HG02852 (cell line): ENCODE data around the gene EPHA2.

Experiments used
- ATAC-seq: cut with Tn5 transposase; IDR thresholded peaks from one replicate; pipeline ENCODE4 v1.9.1; 2021; ENCODE audit warnings: mild to moderate bottlenecking, moderate library complexity; ENCODE audit not compliant: unreplicated experiment

Gene EPHA2

GRCh38 chr1:16101623-16102022 lies 54.2 kb downstream of the EPHA2 start:
- ATAC-seq: no peak

- ATAC-seq: no peak
These were observed 56.5 kb downstream of the EPHA2 start for GRCh38 chr1:16099412-16099811.

DNA sequence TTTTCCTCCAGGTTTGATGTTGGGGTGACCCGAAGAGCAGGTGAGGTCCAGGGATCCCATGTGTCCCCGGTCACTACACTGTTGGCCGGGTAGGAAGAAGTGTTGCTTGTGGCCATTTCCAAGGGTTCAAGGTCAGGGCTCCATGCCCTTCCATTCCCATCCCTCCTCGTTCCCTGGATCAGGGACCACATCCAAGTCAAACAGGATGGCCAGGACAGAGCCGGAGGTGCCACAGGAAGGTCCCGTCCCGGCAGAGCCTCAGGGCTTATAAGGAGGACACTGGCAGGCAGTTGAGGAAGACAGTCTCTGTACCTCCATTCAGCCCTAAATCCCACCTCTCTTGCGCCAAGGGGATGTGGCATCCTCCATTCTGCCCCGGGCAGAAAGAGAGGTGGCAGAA lies 60.4 kb downstream of the EPHA2 start:
- no peak for ATAC-seq

- ATAC-seq: no peak
These were observed 61.3 kb downstream of the EPHA2 start for GRCh38 chr1:16094453-16095158.

DNA sequence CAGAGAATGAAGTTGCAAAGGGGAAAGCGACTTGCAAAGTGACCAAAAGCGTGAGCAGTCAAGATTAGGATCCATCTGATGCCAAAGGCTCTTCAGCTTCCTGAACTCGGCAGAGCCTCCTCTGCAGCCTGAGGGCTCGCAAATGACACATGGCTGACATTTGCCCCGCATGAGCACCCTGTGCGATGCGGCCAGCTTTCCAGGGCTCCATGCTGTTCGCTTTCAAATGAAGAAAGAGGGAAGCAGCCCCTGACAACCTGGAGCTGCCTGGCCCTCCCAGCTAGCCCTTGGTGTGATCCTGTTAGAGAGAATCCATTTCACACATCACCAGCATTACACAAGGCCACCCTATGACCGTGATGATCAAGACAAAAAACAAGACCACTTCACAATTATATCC lies 62.3 kb downstream of the EPHA2 start:
- ATAC-seq: no peak

- no peak for ATAC-seq
These were observed 62.9 kb downstream of the EPHA2 start for GRCh38 chr1:16092923-16093511.

- ATAC-seq: no peak
These were observed 63.6 kb downstream of the EPHA2 start for GRCh38 chr1:16092097-16092922.

GRCh38 chr1:16091296-16091695 lies 64.6 kb downstream of the EPHA2 start:
- no peak for ATAC-seq

- ATAC-seq: no peak
These were observed 65.6 kb downstream of the EPHA2 start for GRCh38 chr1:16090076-16090826.

DNA sequence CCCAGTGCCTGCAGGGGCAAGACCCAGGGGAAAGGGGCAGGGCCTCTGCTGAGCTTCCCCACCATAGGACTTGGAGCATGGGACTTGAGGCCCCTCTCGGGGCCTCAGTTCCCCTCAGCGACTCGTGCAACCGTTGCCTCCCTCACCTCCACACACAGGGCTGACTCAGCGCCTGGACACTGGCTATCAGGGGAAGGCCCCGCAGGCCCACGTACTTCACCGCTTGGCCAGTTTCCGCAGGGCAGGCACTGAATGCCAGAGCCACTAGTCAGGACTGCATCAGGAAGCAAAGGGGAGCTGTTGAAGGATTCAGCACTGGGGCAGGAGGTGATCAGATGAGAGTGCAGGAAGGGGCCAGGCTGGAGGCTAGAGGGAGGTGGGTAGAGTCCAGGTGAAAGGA lies 66.9 kb downstream of the EPHA2 start:
- ATAC-seq: no peak

DNA sequence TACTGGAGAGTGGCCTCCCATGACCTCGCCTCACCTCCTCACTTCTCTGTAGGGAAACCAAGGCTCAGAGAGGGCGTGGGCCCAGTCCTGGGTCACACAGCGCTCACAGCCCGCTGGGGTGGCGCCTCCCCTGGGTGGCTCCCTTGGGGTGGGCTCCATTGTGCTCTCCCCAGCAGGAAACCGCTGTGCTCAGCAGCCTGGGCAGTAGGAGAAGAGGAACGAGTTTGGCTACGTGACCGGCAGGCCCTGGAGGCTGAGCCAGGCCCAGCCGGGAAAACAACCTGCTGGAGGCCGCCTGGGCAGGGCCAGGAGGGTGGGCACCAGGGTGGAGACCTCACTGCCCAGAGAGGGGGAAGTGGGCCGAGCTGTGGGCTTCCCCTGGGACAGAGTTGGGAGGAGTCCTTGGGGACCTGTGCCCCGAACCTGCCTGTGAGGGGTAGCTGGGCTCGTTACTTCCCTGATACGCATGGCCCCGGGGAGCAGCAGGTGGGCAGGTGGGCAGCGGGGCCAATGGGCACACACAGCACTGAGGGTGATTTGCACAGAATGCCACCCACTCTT lies 67.4 kb downstream of the EPHA2 start:
- ATAC-seq: no peak

DNA sequence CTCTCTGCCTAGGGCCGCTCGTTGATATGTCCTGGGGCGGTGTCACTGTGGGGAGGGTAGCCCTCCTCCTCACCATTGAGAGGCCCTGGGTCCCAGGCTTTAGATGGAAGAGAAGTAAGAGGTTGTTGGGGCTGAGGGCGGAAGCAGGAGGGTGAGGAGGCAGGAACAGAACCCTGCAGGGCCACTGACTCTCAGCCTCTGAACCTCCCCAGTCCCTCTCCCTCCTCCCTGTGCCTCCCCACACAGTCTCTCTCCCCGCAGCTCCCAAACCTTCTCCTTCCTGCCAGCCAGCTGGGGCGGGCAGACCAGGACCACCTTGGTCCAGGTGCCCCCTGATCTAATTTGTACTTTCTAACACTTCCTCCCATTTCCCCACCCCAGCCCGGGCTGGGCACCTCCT lies 68.1 kb downstream of the EPHA2 start:
- no peak for ATAC-seq

DNA sequence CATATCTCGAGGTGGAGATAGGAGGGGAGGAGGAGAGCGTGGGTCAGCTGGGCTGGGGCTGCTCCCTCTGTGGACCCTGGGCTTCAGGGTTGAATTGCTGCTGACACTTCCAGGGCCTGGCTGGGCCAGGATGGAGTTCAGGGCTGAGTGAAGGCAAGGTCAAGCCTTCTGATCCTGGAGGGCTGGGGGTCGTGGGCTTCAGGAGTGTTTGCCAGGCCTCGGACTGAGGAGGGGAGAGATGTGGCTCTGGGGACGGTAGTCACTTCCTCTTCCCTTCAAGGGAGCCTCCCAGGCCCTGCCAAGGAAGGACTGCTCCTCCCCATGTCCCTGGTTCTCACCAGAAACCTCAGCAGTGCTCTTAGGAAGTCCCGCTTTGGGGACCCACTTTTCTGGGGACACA lies 70.3 kb downstream of the EPHA2 start:
- no peak for ATAC-seq

GRCh38 chr1:16083486-16083885 lies 72.4 kb downstream of the EPHA2 start:
- no peak for ATAC-seq

DNA sequence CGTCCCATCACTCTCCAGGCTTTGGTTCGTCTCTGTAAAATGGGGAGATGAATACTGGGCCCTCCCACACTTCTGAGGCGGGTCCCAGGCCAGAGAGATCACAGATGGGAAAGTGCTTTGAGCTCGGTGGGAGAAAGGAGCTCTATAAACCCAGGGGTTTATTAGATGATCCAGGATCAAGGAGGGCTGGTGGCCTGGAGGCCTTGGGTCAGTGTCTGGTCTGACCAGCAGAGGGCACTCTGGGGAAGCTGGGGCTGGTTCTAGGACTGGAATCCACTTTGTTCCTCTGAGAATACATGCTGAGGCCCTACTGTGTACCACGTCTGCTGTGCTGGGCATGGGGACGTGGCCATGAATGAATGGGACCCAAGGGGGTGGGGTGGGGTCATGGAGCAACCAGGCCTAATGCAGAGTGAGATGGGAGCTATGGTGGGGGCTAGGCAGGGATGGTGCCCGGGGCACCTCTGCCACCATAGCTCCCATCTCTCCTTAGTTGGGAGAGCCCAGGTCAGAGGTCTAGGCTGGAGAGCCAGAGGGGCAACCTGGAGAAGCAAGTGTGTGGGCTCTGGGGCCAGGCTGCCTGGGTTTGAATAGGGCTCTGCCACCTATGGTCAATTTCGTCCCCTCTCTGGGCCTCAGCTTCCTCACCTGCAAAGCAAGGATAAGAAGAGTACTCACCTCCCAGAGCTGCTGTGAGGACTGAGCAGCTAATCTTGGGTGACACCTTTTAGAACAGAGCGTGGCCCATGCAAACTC lies 73.4 kb downstream of the EPHA2 start:
- ATAC-seq: no peak

DNA sequence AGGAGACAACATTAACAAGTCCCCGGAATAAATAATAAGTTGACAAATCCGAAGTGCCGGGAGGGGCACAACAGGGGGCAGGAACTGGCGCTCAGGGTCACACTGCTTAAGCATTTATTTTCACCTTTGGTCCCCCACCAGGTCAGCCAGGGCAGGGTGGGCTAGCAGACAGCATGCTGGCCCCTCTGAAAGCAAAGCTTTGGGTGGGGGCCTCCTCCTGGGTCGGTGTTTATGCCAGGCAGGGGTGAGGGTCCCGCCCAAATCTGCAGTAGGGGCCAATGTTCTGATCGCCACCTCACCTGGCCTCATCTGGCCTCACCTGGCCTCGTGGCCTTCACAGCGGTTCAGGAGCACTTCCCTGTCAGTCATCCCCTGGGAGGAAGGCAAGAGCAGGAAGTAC lies 74.2 kb downstream of the EPHA2 start:
- ATAC-seq: no peak

DNA sequence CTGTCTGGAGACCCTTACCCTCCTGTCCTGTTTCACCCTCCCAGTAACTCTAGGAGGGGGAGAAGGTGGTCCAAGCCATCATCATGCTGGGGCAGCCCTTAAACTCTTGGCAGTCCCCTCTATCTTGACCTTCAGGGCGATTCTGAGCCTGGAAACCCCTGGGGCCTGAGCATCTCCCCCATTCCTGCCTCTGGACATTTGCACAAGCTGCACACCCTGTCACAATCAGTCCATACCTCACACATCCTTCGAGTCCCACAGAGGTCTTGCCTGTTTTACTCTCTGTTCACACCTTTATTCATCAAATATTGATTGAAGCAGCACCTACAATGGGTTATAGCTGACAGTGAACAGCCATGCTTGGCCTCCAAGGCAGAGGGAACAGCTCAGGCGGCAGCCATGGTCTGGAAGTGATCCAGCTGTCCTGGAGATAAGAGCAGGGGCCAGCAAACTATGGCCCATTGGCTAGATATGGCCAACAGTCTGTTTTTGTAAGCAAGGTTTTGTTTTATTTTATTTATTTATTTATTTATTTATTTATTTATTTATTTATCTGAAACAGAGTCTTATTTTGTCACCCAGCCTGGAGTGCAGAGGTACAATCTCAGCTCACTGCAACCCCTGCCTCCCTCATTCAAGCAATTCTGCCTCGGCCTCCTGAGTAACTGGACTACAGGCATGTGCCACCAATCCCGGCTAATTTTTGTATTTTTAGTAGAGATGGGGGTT lies 75.3 kb downstream of the EPHA2 start:
- ATAC-seq: no peak

DNA sequence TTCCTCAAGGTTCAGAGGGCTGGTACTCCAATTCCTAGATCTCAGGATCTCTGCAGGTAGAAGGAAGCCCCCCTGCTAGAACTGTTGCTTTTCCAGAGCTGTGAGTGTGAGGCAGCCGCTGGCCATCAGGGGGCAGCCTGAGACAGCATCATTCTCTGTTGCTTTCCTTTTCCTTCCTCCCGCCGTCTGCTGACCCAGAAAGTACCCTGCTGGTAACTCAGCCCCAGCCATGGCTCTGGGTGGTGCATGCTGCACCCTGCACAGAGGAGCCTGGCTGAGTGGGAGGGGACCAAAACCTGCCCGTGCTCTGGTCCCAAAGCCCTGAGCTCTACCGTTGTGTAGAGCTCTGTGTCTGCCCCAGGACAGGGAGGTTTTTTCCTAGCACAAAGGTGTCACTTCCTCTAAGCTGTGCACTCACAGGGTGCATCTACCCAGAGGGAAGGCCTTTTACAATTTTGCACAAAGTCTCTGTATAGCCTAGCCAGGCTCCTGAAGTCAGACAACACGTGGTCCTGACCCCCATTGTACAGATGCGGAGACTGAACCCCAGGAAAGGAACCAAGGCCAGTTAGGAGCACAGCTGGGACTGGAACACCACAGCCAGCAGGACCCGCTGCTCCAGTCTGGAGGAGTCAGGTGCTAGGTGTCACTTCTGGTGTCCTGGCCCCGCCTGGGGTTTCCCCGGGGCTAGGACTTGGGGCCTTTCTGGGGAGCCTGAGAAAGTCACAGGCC lies 76.8 kb downstream of the EPHA2 start:
- ATAC-seq: no peak
